Activated CD4-positive, alpha-beta T cell treated with anti-CD3 and anti-CD28 coated beads for 1 hour (primary cell): ENCODE results near the gene STEAP1.

Source experiments
- DNase-seq: peaks from one replicate; pipeline ENCODE4 v3.0.0-alpha.2; 2020

STEAP1 gene

GRCh38 chr7:90213521-90213920, 59.3 kb downstream of the STEAP1 start:
- no peak for DNase-seq
